ENCODE results near the gene VPS11. TPM values are rescaled to one million over a fixed set of nuclear protein-coding genes. Genes with fewer than 3 reads are reported as not detected.
"Not testable (repeated sequence)": the region's sequence is repeated elsewhere in the genome, so short reads cannot be mapped to it uniquely, and the experiment has no call there.

The VPS11 gene
- total RNA-seq, 4 donors from 2014 or later: 37.2 to 57.2 (median 47.9) TPM

GRCh38 chr11:119055901-119056300 lies 11.7 kb upstream of the VPS11 start:
- Histone ChIP-seq H3K4me1 (peaks cover 21% of the 10 kb centered on the region), H3K9me3 (no peaks in the 10 kb centered on the region), H3K4me3 (peak overlapping the region; percentile 88), H3K27ac (no peak overlapping the region), H3K27me3 (no peaks in the 10 kb centered on the region), H3K36me3 (peaks cover 42% of the 10 kb centered on the region)
- DNase-seq (ENCODE audit: low spot score in 2 of 2): no peak
- TF ChIP-seq EP300 (IDR thresholded peaks at IDR 0.05) (no peak), POLR2AphosphoS5 (IDR thresholded peaks at IDR 0.05) (no peak), CTCF (IDR thresholded peaks at IDR 0.05) (no peak)
- 40% methylated on average over 6 of the region's 6 CpGs for WGBS

- Histone ChIP-seq H3K27me3 (no peaks in the 10 kb centered on the region), H3K9me3 (no peaks in the 10 kb centered on the region), H3K4me3 (peak overlapping the region; percentile 88), H3K27ac (peak overlapping the region; percentile 83), H3K4me1 (peaks cover 21% of the 10 kb centered on the region), H3K36me3 (peaks cover 36% of the 10 kb centered on the region)
- no peak for TF ChIP-seq POLR2AphosphoS5 (IDR thresholded peaks at IDR 0.05)
- no peak for TF ChIP-seq EP300 (IDR thresholded peaks at IDR 0.05)
- no peak for TF ChIP-seq POLR2A (IDR thresholded peaks at IDR 0.05)
- TF ChIP-seq CTCF (IDR thresholded peaks at IDR 0.05): no peak
- 2% methylated on average over 10 of the region's 48 CpGs for WGBS
- peak in 1 of 2 donors; percentile 75 for DNase-seq (ENCODE audit: low spot score in 2 of 2)
Measured at GRCh38 chr11:119056421-119056999, 11.1 kb upstream of the VPS11 start.

GRCh38 chr11:119057000-119057769 lies 10.4 kb upstream of the VPS11 start, which contains the start of gene HYOU1:
Gene HYOU1 (minus strand): TSS chr11:119057205. CDS start chr11:119056160, 1,045 bp downstream.
- no peaks in the 10 kb centered on the region for H3K9me3 ChIP-seq
- peak; percentile 98 to 99 for DNase-seq (ENCODE audit: low spot score in 2 of 2)
- H3K4me3 ChIP-seq: peak within 1 kb of the TSS; percentile 88
- peaks cover 21% of the 10 kb centered on the region for H3K4me1 ChIP-seq
- peak in 2 of 3 donors; percentile 10 to 62 for TF ChIP-seq POLR2AphosphoS5 (IDR thresholded peaks at IDR 0.05)
- TF ChIP-seq POLR2A (IDR thresholded peaks at IDR 0.05): peak; percentile 34 to 73
- TF ChIP-seq CTCF (IDR thresholded peaks at IDR 0.05): peak in 1 of 2 donors; percentile 1
- no peak for TF ChIP-seq EP300 (IDR thresholded peaks at IDR 0.05)
- 0% methylated on average over 11 of the region's 79 CpGs for WGBS
- peaks cover 29% of the 10 kb centered on the region for H3K36me3 ChIP-seq
- no peaks in the 10 kb centered on the region for H3K27me3 ChIP-seq
- H3K27ac ChIP-seq: peak within 1 kb of the TSS; percentile 83

GRCh38 chr11:119059128-119059527 lies 8.5 kb upstream of the VPS11 start:
- 91% methylated on average over 4 of the region's 35 CpGs for WGBS
- H3K4me3 ChIP-seq; H3K36me3 ChIP-seq; DNase-seq (ENCODE audit: low spot score in 2 of 2); H3K9me3 ChIP-seq; H3K27me3 ChIP-seq; H3K27ac ChIP-seq: not testable (repeated sequence)
- H3K4me1 ChIP-seq: peaks cover 21% of the 10 kb centered on the region

GRCh38 chr11:119061256-119061655 lies 6.4 kb upstream of the VPS11 start:
- WGBS: 96% methylated on average over 3 of the region's 3 CpGs

More at GRCh38 chr11:119061256-119061655, 6.4 kb upstream of the VPS11 start:
- DNase-seq (ENCODE audit: low spot score in 2 of 2): no peak
- H3K27me3 ChIP-seq: no peaks in the 10 kb centered on the region
- TF ChIP-seq POLR2A (IDR thresholded peaks at IDR 0.05) (no peak), POLR2AphosphoS5 (IDR thresholded peaks at IDR 0.05) (no peak), CTCF (IDR thresholded peaks at IDR 0.05) (no peak), EP300 (IDR thresholded peaks at IDR 0.05) (no peak)
- no peaks in the 10 kb centered on the region for H3K9me3 ChIP-seq
- H3K27ac ChIP-seq: no peak overlapping the region
- no peak overlapping the region for H3K4me3 ChIP-seq
- H3K4me1 ChIP-seq: peaks cover 21% of the 10 kb centered on the region
- H3K36me3 ChIP-seq: no peaks in the 10 kb centered on the region
